Inferior parietal cortex (tissue), 1 donor: ENCODE data around the gene CCPG1.
A peak's percentile ranks its signal among the peaks of the same experiment; 100 is the strongest.

Experiments
- DNase-seq: peaks from one replicate; pipeline ENCODE4 v3.0.0-alpha.2; 2016; ENCODE audit errors: extremely low spot score

The CCPG1 gene

DNA sequence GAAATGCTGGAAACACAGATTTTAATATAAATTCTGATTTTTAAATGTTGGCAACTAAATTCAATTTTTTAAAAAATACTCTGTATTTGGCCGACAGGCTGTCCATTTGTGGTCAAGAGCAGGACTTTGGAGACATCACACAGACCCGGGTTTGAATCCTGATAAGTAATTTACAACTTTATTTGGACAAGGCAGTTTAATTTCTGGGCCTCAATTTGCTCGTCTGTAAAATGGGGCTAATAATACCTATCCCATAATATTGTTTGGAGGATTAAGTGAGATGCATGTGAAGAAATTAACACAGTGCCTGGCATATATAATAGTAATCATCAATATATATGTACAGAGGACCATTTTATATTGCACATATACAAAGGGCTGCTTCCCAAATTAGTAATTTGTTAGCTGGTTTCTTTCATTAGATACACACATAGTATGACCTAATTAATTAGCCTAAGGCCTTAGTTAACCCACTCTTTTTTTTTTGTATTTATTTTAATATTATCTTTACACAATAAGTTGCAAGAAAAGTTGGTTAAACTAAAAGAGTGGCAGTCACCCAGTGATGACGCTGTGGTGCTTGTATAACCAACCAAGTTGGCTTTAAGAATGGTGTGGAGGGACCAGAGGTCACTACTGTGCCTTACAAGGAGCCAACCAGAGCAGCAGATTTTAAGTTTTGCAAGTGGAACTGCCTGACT is 88.5 kb downstream of the CCPG1 start:
- DNase-seq: peak; percentile 29

DNA sequence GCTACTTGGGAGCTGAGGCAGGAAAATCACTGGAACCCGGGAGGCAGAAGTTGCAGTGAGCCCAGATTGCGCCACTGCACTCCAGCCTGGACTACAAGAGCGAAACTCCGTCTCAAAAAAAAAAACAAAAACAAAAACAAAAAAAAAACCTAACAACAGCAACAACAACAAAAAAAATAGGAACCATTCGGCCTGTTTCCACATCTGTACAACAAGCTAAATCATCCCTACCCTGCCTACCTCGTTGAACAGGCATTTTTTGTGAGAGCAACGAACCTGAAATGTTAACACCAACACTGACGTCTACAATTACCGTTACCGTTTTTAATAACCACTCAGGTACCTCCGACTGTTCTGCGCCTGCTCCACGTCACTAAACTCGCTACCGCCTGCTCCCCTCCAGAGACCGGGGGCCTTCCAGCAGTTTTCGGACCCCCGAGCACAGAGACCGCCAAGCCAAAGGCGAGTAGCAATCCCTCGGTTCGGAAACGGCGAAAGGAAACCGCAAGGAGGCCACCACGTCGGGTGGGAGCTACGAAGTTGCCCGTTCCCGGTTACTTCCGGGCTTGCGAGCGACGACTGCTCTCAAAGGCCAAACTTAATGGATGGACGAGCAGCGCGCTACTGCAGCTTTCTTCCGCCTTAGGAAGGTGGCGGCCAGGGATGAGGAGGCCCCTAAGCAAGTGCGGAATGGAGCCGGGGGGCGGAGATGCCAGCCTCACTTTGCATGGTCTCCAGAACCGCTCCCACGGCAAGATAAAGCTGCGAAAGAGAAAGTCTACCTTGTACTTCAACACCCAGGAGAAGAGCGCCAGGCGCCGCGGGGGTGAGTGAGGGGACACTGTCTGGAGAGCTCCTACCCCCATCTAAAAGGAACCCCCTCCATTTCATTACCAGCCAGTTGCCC is 89.3 kb downstream of the CCPG1 start, which contains the start of the genes PIGB and PIGBOS1:
Gene PIGB (plus strand): TSS at position 635 of the 907 bp plus-strand sequence. CDS start 29 bp downstream, at position 664.
Gene PIGBOS1 (minus strand): TSS at position 536 of the 907 bp plus-strand sequence. CDS start 1,331 bp downstream, outside the sequence.
- peak; percentile 83 for DNase-seq
